Lower leg skin (tissue), 3 donors: ENCODE results near the gene RUFY3.

Experiments used
- CTCF ChIP-seq, 3 donors: fragments of 450-650 bp; IDR thresholded peaks; one replicate each; pipeline ENCODE4 v1.5.1; 2016; ENCODE audit warnings: antibody characterized with exemption in 3 of 3, mild to moderate bottlenecking in 3 of 3, moderate library complexity in 2 of 3
- POLR2A ChIP-seq, 2 donors: fragments of 450-650 bp; IDR thresholded peaks; one replicate each; pipeline ENCODE4 v1.6.1; 2016 to 2017; ENCODE audit warnings: antibody characterized with exemption in 2 of 2, mild to moderate bottlenecking in 1 of 2, moderate library complexity in 1 of 2

- no peak for TF ChIP-seq CTCF (IDR thresholded peaks at IDR 0.05)
- no peak for TF ChIP-seq POLR2A (IDR thresholded peaks at IDR 0.05)
Measured at GRCh38 chr4:70754990-70755688, 33.4 kb downstream of the RUFY3 start.
